ENCODE results near the gene ZFP92.

GRCh38 chrX:153457136-153457825 lies 46.0 kb downstream of the ZFP92 start:
- TF ChIP-seq, protein P1, sequence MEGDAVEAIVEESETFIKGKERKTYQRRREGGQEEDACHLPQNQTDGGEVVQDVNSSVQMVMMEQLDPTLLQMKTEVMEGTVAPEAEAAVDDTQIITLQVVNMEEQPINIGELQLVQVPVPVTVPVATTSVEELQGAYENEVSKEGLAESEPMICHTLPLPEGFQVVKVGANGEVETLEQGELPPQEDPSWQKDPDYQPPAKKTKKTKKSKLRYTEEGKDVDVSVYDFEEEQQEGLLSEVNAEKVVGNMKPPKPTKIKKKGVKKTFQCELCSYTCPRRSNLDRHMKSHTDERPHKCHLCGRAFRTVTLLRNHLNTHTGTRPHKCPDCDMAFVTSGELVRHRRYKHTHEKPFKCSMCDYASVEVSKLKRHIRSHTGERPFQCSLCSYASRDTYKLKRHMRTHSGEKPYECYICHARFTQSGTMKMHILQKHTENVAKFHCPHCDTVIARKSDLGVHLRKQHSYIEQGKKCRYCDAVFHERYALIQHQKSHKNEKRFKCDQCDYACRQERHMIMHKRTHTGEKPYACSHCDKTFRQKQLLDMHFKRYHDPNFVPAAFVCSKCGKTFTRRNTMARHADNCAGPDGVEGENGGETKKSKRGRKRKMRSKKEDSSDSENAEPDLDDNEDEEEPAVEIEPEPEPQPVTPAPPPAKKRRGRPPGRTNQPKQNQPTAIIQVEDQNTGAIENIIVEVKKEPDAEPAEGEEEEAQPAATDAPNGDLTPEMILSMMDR (conservative IDR thresholded peaks at IDR 0.05): no peak
- no peak for TF ChIP-seq EZH2 (IDR thresholded peaks at IDR 0.05; ENCODE audit: low read depth)
